Stomach (tissue), 9 donors: ENCODE data around the gene PDGFD. TPM values are rescaled to one million over a fixed set of nuclear protein-coding genes. Genes with fewer than 3 reads are reported as not detected.

Source experiments
- DNase-seq, 2 donors: peaks; one replicate each; pipeline versions ENCODE4 v3.0.0 to v3.0.0-alpha.2; 2013 to 2019
- H3K27ac ChIP-seq, 5 donors: fragments of 200-600 bp in 4 of 5; sonication (generic) in 4 of 5; one replicate each; pipeline ENCODE4 v1.5.1; 2013 to 2019; ENCODE audit warnings: mild to moderate bottlenecking in 1 of 5, moderate library complexity in 1 of 5
- H3K27me3 ChIP-seq, 3 donors: fragments of 200-600 bp; sonication (generic); one replicate each; pipeline ENCODE4 v1.5.1; 2017 to 2019; ENCODE audit warnings: mixed run types in 1 of 3
- H3K36me3 ChIP-seq, 4 donors: fragments of 200-600 bp; sonication (generic); 1 replicate in 3 of 4; 2 replicates in 1 of 4; pipeline ENCODE4 v1.5.1; 2016 to 2019
- H3K4me1 ChIP-seq, 4 donors: fragments of 200-600 bp; sonication (generic); one replicate each; pipeline ENCODE4 v1.5.1; 2016 to 2019
- H3K4me3 ChIP-seq, 4 donors: fragments of 200-600 bp; sonication (generic) in 3 of 4; one replicate each; pipeline ENCODE4 v1.5.1; 2016 to 2019; ENCODE audit warnings: mild to moderate bottlenecking in 1 of 4
- H3K9me3 ChIP-seq, 4 donors: fragments of 200-600 bp; sonication (generic); one replicate each; pipeline ENCODE4 v1.5.1; 2016 to 2019
- EP300 ChIP-seq: sonication (generic); formaldehyde crosslinking; IDR thresholded peaks from one replicate; pipeline ENCODE4 v1.6.1; 2017; ENCODE audit warnings: antibody characterized with exemption
- POLR2A ChIP-seq, 4 donors: fragments of 450-650 bp; IDR thresholded peaks; one replicate each; pipeline ENCODE4 v1.6.1; 2016; ENCODE audit warnings: antibody characterized with exemption in 4 of 4, control low read depth in 2 of 4, mild to moderate bottlenecking in 1 of 4, moderate library complexity in 1 of 4
- POLR2AphosphoS5 ChIP-seq, 3 donors: sonication (generic); formaldehyde crosslinking; IDR thresholded peaks; one replicate each; pipeline ENCODE4 v1.6.1; 2016; ENCODE audit warnings: antibody characterized with exemption in 3 of 3
- WGBS, 5 donors: extraction: QIAGEN DNeasy Blood & Tissue Kit in 3 of 5; methylation state at CpG; one replicate each; pipeline versions ENCODE4 v1.1.5 to v1.1.7; 2013 to 2018; 5-methylcytosine and 5-hydroxymethylcytosine counted together
- intact Hi-C: fragments of 100-400 bp; cut with DNase I; formaldehyde crosslinking; loops from one replicate; pipeline ENCODE4 v1.15.1; 2023; ENCODE audit warnings: low total_unique reads
- polyA plus RNA-seq, 3 donors: library from polyadenylated mRNA; stranded (reverse); fragments of 200-250 nt; gene quantifications; one replicate each; pipeline ENCODE4 v1.2.3, GENCODE V29; 2013
- total RNA-seq, 5 donors: library from RNA; depleted of rRNA; stranded (reverse); fragments of >200 nt; gene quantifications; one replicate each; pipeline versions ENCODE4 v1.1.0 to v1.2.3, GENCODE V29; 2014 to 2016
- TF ChIP-seq, protein P1 (sequence below), 7 experiments: fragments of 450-650 bp in 4 of 7; fragments of 200-600 bp in 3 of 7; sonication (generic) in 3 of 7; IDR thresholded peaks; one replicate each; pipeline ENCODE4 v1.5.1; 2016 to 2019; ENCODE audit warnings: antibody characterized with exemption in 7 of 7, control low read depth in 2 of 7, mild to moderate bottlenecking in 1 of 7
- donor health status: healthy with polysubstance abuse.
- donor health status: Bipolar disorder and iron deficiency.
- donor health status: healthy.

The PDGFD gene
- total and polyA plus RNA-seq, 8 donors, result 2.4 to 41.5 (median 9.0) TPM; not detected in 1

DNA sequence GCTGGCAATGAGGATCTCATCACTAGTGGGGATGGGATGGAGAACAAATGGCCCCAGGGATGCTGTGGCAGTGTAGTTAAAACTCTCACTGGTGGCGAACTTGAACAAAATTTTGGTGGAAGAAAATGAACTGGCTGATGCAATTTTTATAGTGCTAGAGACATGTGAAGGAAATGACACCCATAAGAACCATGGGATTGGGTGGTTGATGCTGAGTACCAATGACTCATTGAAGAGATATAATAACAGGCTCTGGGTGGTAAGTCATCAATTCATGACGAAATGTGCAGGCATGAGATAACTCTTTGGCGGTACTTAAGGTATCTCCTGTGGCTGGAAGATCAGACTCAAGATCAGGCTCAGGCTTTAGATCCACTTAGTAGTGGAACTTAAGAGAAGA lies 300.4 kb downstream of the PDGFD start:
- Histone ChIP-seq H3K27me3 (no peaks in the 10 kb centered on the region), H3K4me1 (no peaks in the 10 kb centered on the region), H3K27ac (no peak overlapping the region), H3K36me3 (no peaks in the 10 kb centered on the region), H3K4me3 (no peak overlapping the region), H3K9me3 (no peaks in the 10 kb centered on the region)
- no peak for TF ChIP-seq POLR2AphosphoS5 (IDR thresholded peaks at IDR 0.05)
- TF ChIP-seq POLR2A (IDR thresholded peaks at IDR 0.05), result no peak
- no peak for TF ChIP-seq EP300
- TF ChIP-seq, protein P1, sequence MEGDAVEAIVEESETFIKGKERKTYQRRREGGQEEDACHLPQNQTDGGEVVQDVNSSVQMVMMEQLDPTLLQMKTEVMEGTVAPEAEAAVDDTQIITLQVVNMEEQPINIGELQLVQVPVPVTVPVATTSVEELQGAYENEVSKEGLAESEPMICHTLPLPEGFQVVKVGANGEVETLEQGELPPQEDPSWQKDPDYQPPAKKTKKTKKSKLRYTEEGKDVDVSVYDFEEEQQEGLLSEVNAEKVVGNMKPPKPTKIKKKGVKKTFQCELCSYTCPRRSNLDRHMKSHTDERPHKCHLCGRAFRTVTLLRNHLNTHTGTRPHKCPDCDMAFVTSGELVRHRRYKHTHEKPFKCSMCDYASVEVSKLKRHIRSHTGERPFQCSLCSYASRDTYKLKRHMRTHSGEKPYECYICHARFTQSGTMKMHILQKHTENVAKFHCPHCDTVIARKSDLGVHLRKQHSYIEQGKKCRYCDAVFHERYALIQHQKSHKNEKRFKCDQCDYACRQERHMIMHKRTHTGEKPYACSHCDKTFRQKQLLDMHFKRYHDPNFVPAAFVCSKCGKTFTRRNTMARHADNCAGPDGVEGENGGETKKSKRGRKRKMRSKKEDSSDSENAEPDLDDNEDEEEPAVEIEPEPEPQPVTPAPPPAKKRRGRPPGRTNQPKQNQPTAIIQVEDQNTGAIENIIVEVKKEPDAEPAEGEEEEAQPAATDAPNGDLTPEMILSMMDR (IDR thresholded peaks at IDR 0.05), result no peak
- no peak for DNase-seq
- 88 to 98% (median 97%) methylated on average over 3 of the region's 3 CpGs for WGBS, 5 donors
- intact Hi-C loops, result no loop called here

DNA sequence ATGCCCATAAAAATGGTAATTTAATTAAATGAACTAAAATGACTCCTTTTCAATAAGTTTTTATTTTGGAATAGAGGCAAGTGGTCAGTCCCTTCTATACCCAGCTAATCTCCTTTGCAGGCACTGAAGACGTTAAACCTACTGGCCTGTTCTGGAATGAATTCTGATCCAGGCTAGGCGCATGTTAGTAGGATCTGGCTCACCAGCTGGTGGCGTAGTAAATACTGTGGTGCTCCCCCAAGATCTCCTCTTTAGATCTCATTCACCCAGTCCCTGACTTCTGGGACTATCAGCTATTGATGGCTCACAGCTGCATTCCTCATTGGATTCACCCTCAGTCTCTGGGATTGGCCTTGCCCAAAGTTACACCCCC lies 301.2 kb downstream of the PDGFD start:
- H3K27ac ChIP-seq, result no peak overlapping the region
- TF ChIP-seq EP300, result no peak
- no peak for TF ChIP-seq POLR2A (IDR thresholded peaks at IDR 0.05)
- no peak for TF ChIP-seq POLR2AphosphoS5 (IDR thresholded peaks at IDR 0.05)
- TF ChIP-seq, protein P1 (IDR thresholded peaks at IDR 0.05), result no peak
- no peak overlapping the region for H3K4me3 ChIP-seq
- no peaks in the 10 kb centered on the region for H3K27me3 ChIP-seq
- intact Hi-C loops, result no loop called here
- no peaks in the 10 kb centered on the region for H3K4me1 ChIP-seq
- 91 to 96% (median 93%) methylated on average over 3 of the region's 3 CpGs for WGBS, 5 donors
- DNase-seq, result no peak
- no peaks in the 10 kb centered on the region for H3K9me3 ChIP-seq
- H3K36me3 ChIP-seq, result no peaks in the 10 kb centered on the region

DNA sequence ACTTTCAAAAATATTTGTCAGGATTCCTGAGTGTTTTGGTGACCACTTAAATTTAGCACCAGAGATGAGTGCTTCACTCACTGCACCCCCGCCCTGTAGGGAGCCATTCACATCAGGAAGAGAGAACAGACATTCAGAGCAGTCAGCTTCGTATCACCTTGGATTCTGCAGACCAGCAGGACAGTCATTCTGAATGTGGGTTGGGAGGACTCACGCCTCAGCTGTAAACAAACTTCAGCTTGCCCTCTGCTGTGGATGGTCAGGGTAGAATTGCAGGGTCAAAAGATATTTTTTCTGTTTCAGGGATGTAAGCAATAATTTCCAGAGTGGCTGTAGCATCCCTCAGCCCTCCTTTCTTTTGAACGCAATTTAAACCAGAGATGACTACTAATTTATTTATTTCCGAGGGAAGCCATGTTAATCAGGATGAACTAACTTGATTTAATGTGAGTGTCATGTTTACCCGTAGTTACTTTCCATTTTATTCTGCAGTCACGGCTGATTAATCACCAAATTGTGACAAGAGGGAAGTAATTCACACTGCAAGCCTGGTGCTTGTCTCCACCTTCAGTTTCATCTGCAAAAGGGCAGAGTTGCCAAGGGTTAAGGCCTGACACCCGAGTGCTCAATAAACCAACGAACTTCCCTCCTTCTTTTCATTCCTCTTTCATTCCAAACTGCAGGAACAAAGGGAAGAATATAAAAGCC lies 301.7 kb downstream of the PDGFD start:
- intact Hi-C loops, result no loop called here
- WGBS, 5 donors, result 69 to 85% (median 76%) methylated on average over 9 of the region's 9 CpGs
- H3K4me1 ChIP-seq, result no peaks in the 10 kb centered on the region
- no peak overlapping the region for H3K27ac ChIP-seq
- no peaks in the 10 kb centered on the region for H3K36me3 ChIP-seq
- H3K9me3 ChIP-seq, result no peaks in the 10 kb centered on the region
- no peak overlapping the region for H3K4me3 ChIP-seq
- DNase-seq, result no peak
- TF ChIP-seq POLR2A (IDR thresholded peaks at IDR 0.05), result no peak
- TF ChIP-seq EP300, result no peak
- TF ChIP-seq POLR2AphosphoS5 (IDR thresholded peaks at IDR 0.05), result no peak
- no peaks in the 10 kb centered on the region for H3K27me3 ChIP-seq

Other genes with a start within 250 kb of the PDGFD start
- gene DDI1, start 127.5 kb downstream of the PDGFD start, total RNA-seq, result not detected
- not detected for gene DDI1, start 127.5 kb downstream of the PDGFD start, polyA plus RNA-seq